Measurements from ENCODE around the gene GDF9. TPM values are rescaled to one million over a fixed set of nuclear protein-coding genes. Genes with fewer than 3 reads are reported as not detected.

The GDF9 gene
- total RNA-seq, 1 experiment from 2014 or later, result 1.4 TPM

GRCh38 chr5:132819468-132819867, 46.8 kb downstream of the GDF9 start:
- Histone ChIP-seq H3F3A (ENCODE audit: insufficient read depth, low read depth) (peaks cover 20% of the 10 kb centered on the region; the same call in 1 of the 2 replicates), H3K4me3 (no peak overlapping the region), H3K79me2 (ENCODE audit: low read depth) (no peaks in the 10 kb centered on the region), H4K20me1 (ENCODE audit: insufficient read depth) (no peaks in the 10 kb centered on the region), H3K27ac (no peak overlapping the region), H3K27me3 (ENCODE audit: insufficient read depth, low read depth) (no peaks in the 10 kb centered on the region), H3K4me1 (replicated peaks; ENCODE audit: insufficient read depth) (peaks cover 16% of the 10 kb centered on the region), H3K4me2 (no peak overlapping the region), H3K9me2 (ENCODE audit: insufficient read depth) (no peaks in the 10 kb centered on the region), H2AFZ (no peak overlapping the region), H3K36me3 (ENCODE audit: low read depth) (no peaks in the 10 kb centered on the region), H3K9me3 (ENCODE audit: insufficient read depth, low read depth) (no peaks in the 10 kb centered on the region)
- TF ChIP-seq EZH2 (IDR thresholded peaks at IDR 0.05; ENCODE audit: low read depth) (no peak), CTCF (conservative IDR thresholded peaks at IDR 0.05) (no peak)
- ChIA-PET POLR2A (ENCODE audit: unreplicated experiment) (no interaction called here), CTCF (interaction anchor here (0.6 to 1.2 kb wide), 5 partner anchors 10 to 293 kb away, joined by 3 to 8 read pairs (median 3); partner anchors contain the start of gene CCNI2)
- DNase-seq, result no peak
- BruUV-seq (replicated peaks), result no TSS peak
- intact Hi-C loops (cut with micrococcal nuclease; ENCODE audit: unreplicated experiment), result no loop called here

- intact Hi-C loops (cut with micrococcal nuclease; ENCODE audit: unreplicated experiment), result no loop called here
- DNase-seq, result no peak
- H3K9me3 ChIP-seq (ENCODE audit: insufficient read depth, low read depth), result no peaks in the 10 kb centered on the region
- no peaks in the 10 kb centered on the region for H3K9me2 ChIP-seq (ENCODE audit: insufficient read depth)
- ChIA-PET CTCF (interaction anchor here (0.6 kb wide), 2 partner anchors 14 to 112 kb away, joined by 3 read pairs; no protein-coding TSS in a partner anchor), POLR2A (ENCODE audit: unreplicated experiment) (no interaction called here)
- no peaks in the 10 kb centered on the region for H3K27me3 ChIP-seq (ENCODE audit: insufficient read depth, low read depth)
- H3F3A ChIP-seq (ENCODE audit: insufficient read depth, low read depth), result peaks cover 20% of the 10 kb centered on the region; the same call in 1 of the 2 replicates
- no peak overlapping the region for H3K4me3 ChIP-seq
- no peaks in the 10 kb centered on the region for H3K79me2 ChIP-seq (ENCODE audit: low read depth)
- no peaks in the 10 kb centered on the region for H4K20me1 ChIP-seq (ENCODE audit: insufficient read depth)
- peaks cover 21% of the 10 kb centered on the region for H3K4me1 ChIP-seq (replicated peaks; ENCODE audit: insufficient read depth)
- no peak overlapping the region for H3K27ac ChIP-seq
- TF ChIP-seq CTCF (conservative IDR thresholded peaks at IDR 0.05) (no peak), EZH2 (IDR thresholded peaks at IDR 0.05; ENCODE audit: low read depth) (no peak)
- no peak overlapping the region for H2AFZ ChIP-seq
- no peak overlapping the region for H3K4me2 ChIP-seq
- H3K36me3 ChIP-seq (ENCODE audit: low read depth), result no peaks in the 10 kb centered on the region
- BruUV-seq (replicated peaks), result no TSS peak
Measured at GRCh38 chr5:132817011-132817410, 49.3 kb downstream of the GDF9 start.

GRCh38 chr5:132816554-132816953, 49.7 kb downstream of the GDF9 start:
- Histone ChIP-seq H3K27ac (no peak overlapping the region), H3K9me3 (ENCODE audit: insufficient read depth, low read depth) (no peaks in the 10 kb centered on the region), H2AFZ (no peak overlapping the region), H3K4me3 (no peak overlapping the region), H4K20me1 (ENCODE audit: insufficient read depth) (no peaks in the 10 kb centered on the region), H3K36me3 (ENCODE audit: low read depth) (no peaks in the 10 kb centered on the region), H3K79me2 (ENCODE audit: low read depth) (no peaks in the 10 kb centered on the region), H3K27me3 (ENCODE audit: insufficient read depth, low read depth) (no peaks in the 10 kb centered on the region), H3K9me2 (ENCODE audit: insufficient read depth) (no peaks in the 10 kb centered on the region), H3K4me2 (no peak overlapping the region), H3K4me1 (replicated peaks; ENCODE audit: insufficient read depth) (peaks cover 21% of the 10 kb centered on the region), H3F3A (ENCODE audit: insufficient read depth, low read depth) (peaks cover 20% of the 10 kb centered on the region; the same call in 1 of the 2 replicates)
- intact Hi-C loops (cut with micrococcal nuclease; ENCODE audit: unreplicated experiment), result no loop called here
- TF ChIP-seq CTCF (conservative IDR thresholded peaks at IDR 0.05) (no peak), EZH2 (IDR thresholded peaks at IDR 0.05; ENCODE audit: low read depth) (no peak)
- ChIA-PET CTCF (no interaction called here), POLR2A (ENCODE audit: unreplicated experiment) (no interaction called here)
- BruUV-seq (replicated peaks), result no TSS peak
- DNase-seq, result no peak

All from PC-9 (cell line).